Body of pancreas (tissue), 4 donors: Measurements from ENCODE around the gene CLPTM1L.

Source experiments
- POLR2A ChIP-seq, 3 donors: fragments of 450-650 bp; IDR thresholded peaks; one replicate each; pipeline ENCODE4 v1.6.1; 2016; ENCODE audit warnings: antibody characterized with exemption in 3 of 3, mild to moderate bottlenecking in 2 of 3
- TF ChIP-seq, protein P1 (sequence below), 7 experiments: fragments of 450-650 bp in 4 of 7; fragments of 200-600 bp in 3 of 7; sonication (generic) in 3 of 7; IDR thresholded peaks; one replicate each; pipeline ENCODE4 v1.5.1; 2016 to 2019; ENCODE audit warnings: antibody characterized with exemption in 7 of 7

GRCh38 chr5:1374679-1375055, 29.8 kb upstream of the CLPTM1L start:
- TF ChIP-seq, protein P1, sequence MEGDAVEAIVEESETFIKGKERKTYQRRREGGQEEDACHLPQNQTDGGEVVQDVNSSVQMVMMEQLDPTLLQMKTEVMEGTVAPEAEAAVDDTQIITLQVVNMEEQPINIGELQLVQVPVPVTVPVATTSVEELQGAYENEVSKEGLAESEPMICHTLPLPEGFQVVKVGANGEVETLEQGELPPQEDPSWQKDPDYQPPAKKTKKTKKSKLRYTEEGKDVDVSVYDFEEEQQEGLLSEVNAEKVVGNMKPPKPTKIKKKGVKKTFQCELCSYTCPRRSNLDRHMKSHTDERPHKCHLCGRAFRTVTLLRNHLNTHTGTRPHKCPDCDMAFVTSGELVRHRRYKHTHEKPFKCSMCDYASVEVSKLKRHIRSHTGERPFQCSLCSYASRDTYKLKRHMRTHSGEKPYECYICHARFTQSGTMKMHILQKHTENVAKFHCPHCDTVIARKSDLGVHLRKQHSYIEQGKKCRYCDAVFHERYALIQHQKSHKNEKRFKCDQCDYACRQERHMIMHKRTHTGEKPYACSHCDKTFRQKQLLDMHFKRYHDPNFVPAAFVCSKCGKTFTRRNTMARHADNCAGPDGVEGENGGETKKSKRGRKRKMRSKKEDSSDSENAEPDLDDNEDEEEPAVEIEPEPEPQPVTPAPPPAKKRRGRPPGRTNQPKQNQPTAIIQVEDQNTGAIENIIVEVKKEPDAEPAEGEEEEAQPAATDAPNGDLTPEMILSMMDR (IDR thresholded peaks at IDR 0.05): no peak
- no peak for TF ChIP-seq POLR2A (IDR thresholded peaks at IDR 0.05)
